Spleen (tissue), 11 donors: ENCODE results near the gene IMMP2L. TPM values are rescaled to one million over a fixed set of nuclear protein-coding genes. Genes with fewer than 3 reads are reported as not detected.

Experiments used
- DNase-seq: peaks from one replicate; pipeline ENCODE4 v3.0.0-alpha.2; 2020
- H3K27ac ChIP-seq, 8 donors: fragments of 200-600 bp; sonication (generic) in 7 of 8; 1 replicate in 4 of 8; 2 replicates in 4 of 8; pipeline versions ENCODE4 v1.5.0 to v1.8.0; 2016 to 2021; ENCODE audit warnings: inconsistent platforms in 4 of 8, mild to moderate bottlenecking in 4 of 8, moderate library complexity in 1 of 8
- H3K27me3 ChIP-seq, 7 donors: fragments of 200-600 bp; sonication (generic) in 6 of 7; replicated peaks in 1 of 7; 1 replicate in 4 of 7; 2 replicates in 3 of 7; pipeline versions ENCODE4 v1.5.0 to v1.8.0; 2016 to 2021; ENCODE audit warnings: inconsistent platforms in 3 of 7, mild to moderate bottlenecking in 1 of 7
- H3K36me3 ChIP-seq, 6 donors: fragments of 200-600 bp; sonication (generic) in 5 of 6; 1 replicate in 4 of 6; 2 replicates in 2 of 6; pipeline versions ENCODE4 v1.5.0 to v1.8.0; 2016 to 2021; ENCODE audit warnings: inconsistent platforms in 2 of 6
- H3K4me1 ChIP-seq, 6 donors: fragments of 200-600 bp; sonication (generic) in 5 of 6; 1 replicate in 3 of 6; 2 replicates in 3 of 6; pipeline versions ENCODE4 v1.5.0 to v1.8.0; 2016 to 2021; ENCODE audit warnings: inconsistent platforms in 3 of 6
- H3K4me3 ChIP-seq, 8 donors: fragments of 200-600 bp; sonication (generic) in 7 of 8; 1 replicate in 4 of 8; 2 replicates in 4 of 8; pipeline versions ENCODE4 v1.5.0 to v1.8.0; 2016 to 2021; ENCODE audit warnings: inconsistent platforms in 4 of 8, mild to moderate bottlenecking in 4 of 8, moderate library complexity in 2 of 8
- H3K9me3 ChIP-seq, 8 donors: fragments of 200-600 bp; sonication (generic) in 7 of 8; 1 replicate in 4 of 8; 2 replicates in 4 of 8; pipeline versions ENCODE4 v1.5.0 to v1.8.0; 2016 to 2021; ENCODE audit warnings: inconsistent platforms in 4 of 8
- POLR2A ChIP-seq, 3 donors: fragments of 450-650 bp; IDR thresholded peaks; one replicate each; pipeline ENCODE4 v1.5.1; 2017; ENCODE audit warnings: antibody characterized with exemption in 3 of 3, mild to moderate bottlenecking in 1 of 3
- POLR2AphosphoS5 ChIP-seq, 3 donors: sonication (generic); formaldehyde crosslinking; IDR thresholded peaks; one replicate each; pipeline ENCODE4 v1.5.1; 2017; ENCODE audit warnings: antibody characterized with exemption in 3 of 3
- WGBS, 5 donors: extraction: QIAGEN DNeasy Blood & Tissue Kit in 3 of 5; methylation state at CpG; one replicate each; pipeline versions ENCODE4 v1.1.5 to v1.1.7; 2013 to 2018; 5-methylcytosine and 5-hydroxymethylcytosine counted together
- intact Hi-C: fragments of 100-400 bp; cut with DNase I; formaldehyde crosslinking; loops from one replicate; pipeline ENCODE4 v1.15.0; 2023; ENCODE audit warnings: low total_unique reads
- polyA plus RNA-seq, 3 donors: library from polyadenylated mRNA; stranded (reverse); fragments of 200-250 nt; gene quantifications; one replicate each; pipeline ENCODE4 v1.2.1, GENCODE V29; 2013
- total RNA-seq, 7 donors: library from RNA; depleted of rRNA in 3 of 7; stranded (reverse); fragments of >200 nt in 3 of 7; fragmentation: NEBNext Ultra II Directional in 4 of 7; extraction: Animal tissue kit (Norgen Biotek cat#: 25700) in 4 of 7; gene quantifications; one replicate each; pipeline versions ENCODE4 v1.1.0 to v1.2.1, GENCODE V29; 2016 to 2021
- TF ChIP-seq, protein P1 (sequence below), 11 experiments: fragments of 200-600 bp in 7 of 11; fragments of 450-650 bp in 4 of 11; sonication (generic) in 4 of 11; IDR thresholded peaks in 8 of 11; conservative IDR thresholded peaks in 3 of 11; 1 replicate in 7 of 11; 2 replicates in 4 of 11; pipeline versions ENCODE4 v1.4.0 to v1.8.0; 2016 to 2021; ENCODE audit warnings: antibody characterized with exemption in 11 of 11, inconsistent platforms in 4 of 11, mild to moderate bottlenecking in 1 of 11
- donor health status: healthy with polysubstance abuse.
- donor health status: DM: no; HTN: no; CAD: no; lungs with moderate emphysema.
- donor health status: DM: no; HTN: no; CAD: no.
- donor health status: Bipolar disorder and iron deficiency.
- donor health status: healthy.
- donor health status: DM: no; HTN: no; CAD: no.
- donor health status: DM: yes; HTN: yes; CAD: no.

Gene IMMP2L
- total and polyA plus RNA-seq, 10 donors = 6.5 to 32.7 (median 9.8) TPM

DNA sequence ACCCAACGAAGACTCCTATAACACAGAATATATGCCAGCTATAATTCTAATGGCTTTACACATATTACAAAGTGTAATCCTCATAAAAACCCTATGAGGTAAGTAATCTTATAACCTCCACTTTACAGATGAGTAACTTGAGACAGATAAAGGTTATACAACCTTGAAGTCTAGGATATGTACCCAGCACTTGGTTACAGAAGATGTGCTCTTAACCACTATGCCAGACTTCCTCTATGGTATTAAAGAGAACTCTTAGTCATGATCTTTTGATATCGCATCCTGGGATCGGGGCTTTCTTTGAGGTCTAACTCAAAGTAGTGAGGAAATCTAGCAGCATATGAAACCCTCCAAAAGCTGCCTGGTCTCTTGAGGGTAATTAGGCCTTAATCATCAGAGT is 790.6 kb downstream of the IMMP2L start:
- no peaks in the 10 kb centered on the region for H3K4me1 ChIP-seq
- WGBS, 5 donors = 84 to 95% (median 92%) methylated on average over 3 of the region's 3 CpGs
- no peaks in the 10 kb centered on the region for H3K36me3 ChIP-seq
- intact Hi-C loops = no loop called here
- no peak overlapping the region for H3K27ac ChIP-seq
- no peak for DNase-seq
- TF ChIP-seq, protein P1, sequence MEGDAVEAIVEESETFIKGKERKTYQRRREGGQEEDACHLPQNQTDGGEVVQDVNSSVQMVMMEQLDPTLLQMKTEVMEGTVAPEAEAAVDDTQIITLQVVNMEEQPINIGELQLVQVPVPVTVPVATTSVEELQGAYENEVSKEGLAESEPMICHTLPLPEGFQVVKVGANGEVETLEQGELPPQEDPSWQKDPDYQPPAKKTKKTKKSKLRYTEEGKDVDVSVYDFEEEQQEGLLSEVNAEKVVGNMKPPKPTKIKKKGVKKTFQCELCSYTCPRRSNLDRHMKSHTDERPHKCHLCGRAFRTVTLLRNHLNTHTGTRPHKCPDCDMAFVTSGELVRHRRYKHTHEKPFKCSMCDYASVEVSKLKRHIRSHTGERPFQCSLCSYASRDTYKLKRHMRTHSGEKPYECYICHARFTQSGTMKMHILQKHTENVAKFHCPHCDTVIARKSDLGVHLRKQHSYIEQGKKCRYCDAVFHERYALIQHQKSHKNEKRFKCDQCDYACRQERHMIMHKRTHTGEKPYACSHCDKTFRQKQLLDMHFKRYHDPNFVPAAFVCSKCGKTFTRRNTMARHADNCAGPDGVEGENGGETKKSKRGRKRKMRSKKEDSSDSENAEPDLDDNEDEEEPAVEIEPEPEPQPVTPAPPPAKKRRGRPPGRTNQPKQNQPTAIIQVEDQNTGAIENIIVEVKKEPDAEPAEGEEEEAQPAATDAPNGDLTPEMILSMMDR (IDR thresholded peaks at IDR 0.05 in 8 of 11, conservative IDR thresholded peaks at IDR 0.05 in 3 of 11) = no peak
- TF ChIP-seq POLR2AphosphoS5 (IDR thresholded peaks at IDR 0.05) (no peak), POLR2A (IDR thresholded peaks at IDR 0.05) (no peak)
- H3K27me3 ChIP-seq = no peaks in the 10 kb centered on the region
- H3K4me3 ChIP-seq = no peak overlapping the region
- no peaks in the 10 kb centered on the region for H3K9me3 ChIP-seq

DNA sequence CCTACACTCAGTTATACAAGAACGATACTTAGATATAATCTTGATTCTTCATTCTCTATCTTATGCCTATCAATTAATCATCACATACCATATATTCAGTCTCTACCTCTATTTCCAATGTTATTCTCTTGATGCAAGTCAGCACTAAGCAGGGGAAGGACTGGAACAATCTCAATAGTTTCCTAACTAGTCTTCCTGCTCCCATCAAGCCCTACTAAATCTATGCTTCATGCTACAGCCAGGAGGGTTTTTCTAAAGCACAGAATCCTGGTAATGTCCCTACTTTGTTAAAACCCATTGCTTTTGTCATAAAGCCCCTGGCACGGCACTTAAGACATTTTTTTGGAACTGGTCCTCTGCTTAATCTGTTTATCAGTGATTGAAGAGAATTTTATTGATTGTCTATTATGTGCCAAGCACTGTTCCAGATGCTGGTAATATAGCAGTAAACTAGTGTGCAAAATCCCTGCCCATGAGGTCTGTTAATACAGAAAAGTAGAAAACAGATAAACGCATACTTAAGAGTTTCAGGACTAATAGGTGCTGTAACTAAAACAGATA is 794.7 kb downstream of the IMMP2L start:
- intact Hi-C loops = no loop called here
- no peak overlapping the region for H3K4me3 ChIP-seq

DNA sequence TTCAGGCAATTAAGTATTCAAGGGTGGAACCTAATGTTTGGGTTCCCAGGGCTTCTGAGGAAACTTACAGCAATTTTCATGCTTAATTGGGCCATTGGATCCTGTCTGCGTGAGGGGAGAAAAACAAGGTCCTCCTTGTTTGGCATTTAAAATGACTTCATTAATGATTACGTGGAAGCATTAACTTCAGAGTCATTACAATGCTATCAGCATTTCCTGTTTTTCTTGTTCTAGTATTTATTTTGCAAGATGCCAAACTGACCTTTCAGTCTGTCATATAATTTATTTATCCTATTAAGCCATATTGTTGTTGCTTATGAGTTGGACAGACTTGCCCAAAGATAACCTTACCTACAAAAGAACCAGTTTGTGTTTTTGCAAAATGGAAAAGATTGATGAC is 795.4 kb downstream of the IMMP2L start:
- TF ChIP-seq POLR2AphosphoS5 (IDR thresholded peaks at IDR 0.05) (no peak), POLR2A (IDR thresholded peaks at IDR 0.05) (no peak)
- TF ChIP-seq, protein P1 (IDR thresholded peaks at IDR 0.05 in 8 of 11, conservative IDR thresholded peaks at IDR 0.05 in 3 of 11) = no peak
- DNase-seq = no peak
- no peak overlapping the region for H3K27ac ChIP-seq
- no peaks in the 10 kb centered on the region for H3K27me3 ChIP-seq
- no peak overlapping the region for H3K4me3 ChIP-seq
- 53 to 85% (median 72%) methylated on average over 2 of the region's 2 CpGs for WGBS, 5 donors
- intact Hi-C loops = no loop called here
- no peaks in the 10 kb centered on the region for H3K36me3 ChIP-seq
- H3K4me1 ChIP-seq = no peaks in the 10 kb centered on the region
- no peaks in the 10 kb centered on the region for H3K9me3 ChIP-seq

More for the DNA sequence above, 794.7 kb downstream of the IMMP2L start:
- Histone ChIP-seq H3K36me3 (no peaks in the 10 kb centered on the region), H3K27ac (no peak overlapping the region), H3K9me3 (no peaks in the 10 kb centered on the region), H3K4me1 (no peaks in the 10 kb centered on the region), H3K27me3 (no peaks in the 10 kb centered on the region)
- TF ChIP-seq, protein P1 (IDR thresholded peaks at IDR 0.05 in 8 of 11, conservative IDR thresholded peaks at IDR 0.05 in 3 of 11) = no peak
- TF ChIP-seq POLR2AphosphoS5 (IDR thresholded peaks at IDR 0.05) (no peak), POLR2A (IDR thresholded peaks at IDR 0.05) (no peak)
- DNase-seq = no peak
- 89 to 98% (median 92%) methylated on average over 3 of the region's 3 CpGs for WGBS, 5 donors

DNA sequence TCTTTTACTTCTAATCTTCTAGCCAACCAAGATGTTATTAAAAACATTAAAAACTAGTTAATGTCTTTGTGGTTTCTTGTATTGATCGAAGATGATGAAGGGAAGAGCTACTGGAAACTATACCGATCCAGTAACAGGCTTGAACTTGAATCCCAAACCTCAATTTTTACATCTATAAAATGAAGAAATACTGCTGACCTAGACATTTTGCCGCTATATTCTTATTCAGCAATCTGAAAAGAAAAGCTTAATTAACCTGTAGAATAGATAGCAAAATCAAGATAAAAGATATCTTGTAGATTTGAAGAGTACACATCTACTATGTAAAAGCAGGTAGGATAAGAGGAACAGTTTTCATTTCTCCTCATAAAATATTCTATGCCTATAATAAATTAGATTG is 797.4 kb downstream of the IMMP2L start:
- no peaks in the 10 kb centered on the region for H3K9me3 ChIP-seq
- intact Hi-C loops = no loop called here
- no peak overlapping the region for H3K4me3 ChIP-seq
- H3K27ac ChIP-seq = no peak overlapping the region
- H3K27me3 ChIP-seq = no peaks in the 10 kb centered on the region
- no peak for TF ChIP-seq POLR2A (IDR thresholded peaks at IDR 0.05)
- TF ChIP-seq POLR2AphosphoS5 (IDR thresholded peaks at IDR 0.05) = no peak
- TF ChIP-seq, protein P1 (IDR thresholded peaks at IDR 0.05 in 8 of 11, conservative IDR thresholded peaks at IDR 0.05 in 3 of 11) = no peak
- 87 to 98% (median 92%) methylated on average over 3 of the region's 3 CpGs for WGBS, 5 donors
- DNase-seq = no peak
- H3K4me1 ChIP-seq = no peaks in the 10 kb centered on the region
- H3K36me3 ChIP-seq = no peaks in the 10 kb centered on the region
